ENCODE measurements around the gene SLC43A1. TPM values are rescaled to one million over a fixed set of nuclear protein-coding genes. Genes with fewer than 3 reads are reported as not detected.

SLC43A1 gene
- total RNA-seq, 1 donor from 2014 or later = 10.4 TPM

- TF ChIP-seq CTCF (IDR thresholded peaks at IDR 0.05; ENCODE audit: unreplicated experiment) = no peak
- H3K4me3 Mint-ChIP-seq (ENCODE audit: unreplicated experiment) = no peak overlapping the region
- peaks cover 11% of the 10 kb centered on the region for H3K36me3 Mint-ChIP-seq (ENCODE audit: low read depth, unreplicated experiment)
- H3K27ac Mint-ChIP-seq (ENCODE audit: unreplicated experiment) = peak overlapping the region; percentile 76
- H3K4me1 Mint-ChIP-seq (ENCODE audit: unreplicated experiment) = peaks cover 9% of the 10 kb centered on the region
- H3K9me3 Mint-ChIP-seq (ENCODE audit: unreplicated experiment) = no peaks in the 10 kb centered on the region
- DNase-seq (ENCODE audit: low spot score) = no peak
- peaks cover 8% of the 10 kb centered on the region for H3K27me3 Mint-ChIP-seq (ENCODE audit: unreplicated experiment)
Observed at GRCh38 chr11:57500515-57500914, 15.0 kb downstream of the SLC43A1 start.

DNA sequence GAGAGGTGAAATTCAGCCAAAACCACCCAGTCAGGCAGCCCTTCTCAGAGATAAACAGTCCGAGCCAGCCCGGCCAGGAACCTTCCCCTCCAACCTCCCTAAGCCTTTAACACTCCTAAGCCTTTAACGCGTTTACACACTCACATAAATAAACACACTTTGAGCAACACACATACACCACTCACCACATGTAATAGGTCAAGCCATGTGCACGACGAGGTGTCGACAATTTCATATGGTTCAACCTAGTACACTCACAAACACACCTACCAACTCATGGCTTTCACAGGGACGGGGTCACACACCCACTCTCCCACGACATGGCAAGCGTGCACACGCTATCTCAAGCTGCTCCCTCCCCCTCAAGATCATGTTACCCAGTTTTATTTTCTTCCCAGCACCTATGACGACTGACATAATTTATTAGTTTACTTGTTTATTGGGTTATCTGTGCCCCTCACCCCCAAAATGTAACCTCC is 15.5 kb downstream of the SLC43A1 start:
- no peaks in the 10 kb centered on the region for H3K9me3 Mint-ChIP-seq (ENCODE audit: unreplicated experiment)
- H3K4me1 Mint-ChIP-seq (ENCODE audit: unreplicated experiment) = peaks cover 9% of the 10 kb centered on the region
- H3K4me3 Mint-ChIP-seq (ENCODE audit: unreplicated experiment) = peak overlapping the region; percentile 81
- no peak for DNase-seq (ENCODE audit: low spot score)
- TF ChIP-seq CTCF (IDR thresholded peaks at IDR 0.05; ENCODE audit: unreplicated experiment) = no peak
- peaks cover 8% of the 10 kb centered on the region for H3K27me3 Mint-ChIP-seq (ENCODE audit: unreplicated experiment)
- H3K27ac Mint-ChIP-seq (ENCODE audit: unreplicated experiment) = peak overlapping the region; percentile 76
- H3K36me3 Mint-ChIP-seq (ENCODE audit: low read depth, unreplicated experiment) = peaks cover 11% of the 10 kb centered on the region

- Mint-ChIP-seq H3K4me3 (ENCODE audit: unreplicated experiment) (peak overlapping the region; percentile 81), H3K4me1 (ENCODE audit: unreplicated experiment) (peaks cover 9% of the 10 kb centered on the region), H3K27me3 (ENCODE audit: unreplicated experiment) (peaks cover 4% of the 10 kb centered on the region), H3K27ac (ENCODE audit: unreplicated experiment) (no peak overlapping the region), H3K9me3 (ENCODE audit: unreplicated experiment) (no peaks in the 10 kb centered on the region), H3K36me3 (ENCODE audit: low read depth, unreplicated experiment) (peaks cover 11% of the 10 kb centered on the region)
- peak; percentile 94 for DNase-seq (ENCODE audit: low spot score)
- no peak for TF ChIP-seq CTCF (IDR thresholded peaks at IDR 0.05; ENCODE audit: unreplicated experiment)
Observed at GRCh38 chr11:57499413-57499982, 16.0 kb downstream of the SLC43A1 start.

GRCh38 chr11:57498540-57498939 is 17.0 kb downstream of the SLC43A1 start:
- Mint-ChIP-seq H3K9me3 (ENCODE audit: unreplicated experiment) (no peaks in the 10 kb centered on the region), H3K27me3 (ENCODE audit: unreplicated experiment) (peaks cover 4% of the 10 kb centered on the region), H3K4me1 (ENCODE audit: unreplicated experiment) (peaks cover 9% of the 10 kb centered on the region)

More at GRCh38 chr11:57498540-57498939, 17.0 kb downstream of the SLC43A1 start:
- peak overlapping the region; percentile 31 for H3K4me3 Mint-ChIP-seq (ENCODE audit: unreplicated experiment)
- DNase-seq (ENCODE audit: low spot score) = no peak
- TF ChIP-seq CTCF (IDR thresholded peaks at IDR 0.05; ENCODE audit: unreplicated experiment) = no peak
- no peak overlapping the region for H3K27ac Mint-ChIP-seq (ENCODE audit: unreplicated experiment)
- H3K36me3 Mint-ChIP-seq (ENCODE audit: low read depth, unreplicated experiment) = peaks cover 11% of the 10 kb centered on the region
